ENCODE measurements around the gene BMPR2. TPM values are rescaled to one million over a fixed set of nuclear protein-coding genes. Genes with fewer than 3 reads are reported as not detected.

BMPR2 gene
- total and polyA plus RNA-seq, 2 donors (not counting 1 experiment from before 2014, with no cell fraction given): 3.1 to 24.6 TPM

DNA sequence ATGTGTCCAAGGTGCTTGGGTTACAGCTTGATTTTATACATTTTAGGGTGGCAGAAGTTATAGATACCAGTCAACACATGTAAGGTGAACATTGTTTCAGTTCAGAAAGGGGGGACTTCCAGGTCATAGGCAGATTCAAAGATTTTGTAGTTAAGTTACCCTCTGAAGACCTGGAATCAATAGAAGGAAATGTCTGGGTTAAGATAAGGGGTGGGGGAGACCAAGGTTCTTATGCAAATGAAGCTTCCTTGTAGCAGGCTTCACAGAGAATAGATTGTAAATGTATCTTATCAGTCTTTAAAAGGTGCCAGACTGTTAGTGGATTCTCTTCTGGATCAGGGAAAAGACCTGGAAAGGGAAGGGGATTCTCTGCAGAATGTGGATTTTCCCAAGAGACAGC is 42.4 kb downstream of the BMPR2 start:
- Mint-ChIP-seq H3K27me3 (peaks cover 4% of the 10 kb centered on the region), H3K27ac (no peak overlapping the region), H3K4me3 (no peak overlapping the region), H3K9me3 (ENCODE audit: insufficient read depth) (no peaks in the 10 kb centered on the region), H3K4me1 (peaks cover 6% of the 10 kb centered on the region)
- Histone ChIP-seq H3K27me3 (replicated peaks in 1 of 4; ENCODE audit: control extremely low read depth in 1 of 4, control insufficient read depth in 3 of 4, insufficient read depth in 4 of 4, low read length in 3 of 4) (peaks cover 0 to 4% (median 0%) of the 10 kb centered on the region in 4 experiments), H2AFZ (ENCODE audit: insufficient read depth, low read depth, low read length, poor library complexity, severe bottlenecking) (no peak overlapping the region), H3K36me3 (replicated peaks in 1 of 2; ENCODE audit: control extremely low read depth in 1 of 2, control insufficient read depth in 1 of 2, extremely low read depth in 1 of 2, insufficient read depth in 2 of 2, low read length in 1 of 2) (no peaks in the 10 kb centered on the region), H3K79me2 (ENCODE audit: control insufficient read depth, insufficient read depth, low read length) (peaks cover 15% of the 10 kb centered on the region), H3K4me1 (ENCODE audit: control insufficient read depth in 2 of 2, insufficient read depth in 2 of 2, low read length in 2 of 2) (peaks cover 0 to 5% of the 10 kb centered on the region in 2 donors), H3K27ac (ENCODE audit: low read length in 2 of 2) (no peak overlapping the region), H3K9me3 (ENCODE audit: control extremely low read depth in 1 of 3, control insufficient read depth in 2 of 3, insufficient read depth in 1 of 3, low read length in 2 of 3) (peaks cover 0 to 2% (median 0%) of the 10 kb centered on the region in 3 donors), H3K4me3 (ENCODE audit: control extremely low read depth in 1 of 5, extremely low read depth in 1 of 5, insufficient read depth in 1 of 5, low read depth in 2 of 5, low read length in 4 of 5) (no peak overlapping the region), H3K9ac (ENCODE audit: low read length) (no peak overlapping the region), H4K20me1 (ENCODE audit: control insufficient read depth, insufficient read depth, low read length, poor library complexity, severe bottlenecking) (peaks cover 4% of the 10 kb centered on the region), H3K4me2 (replicated peaks; ENCODE audit: low read depth, low read length, poor library complexity, severe bottlenecking) (no peak overlapping the region)
- CTCF ChIA-PET: no interaction called here
- ATAC-seq (ENCODE audit: low read depth) (no peak), DNase-seq (no peak)
- TF ChIP-seq, protein P1, sequence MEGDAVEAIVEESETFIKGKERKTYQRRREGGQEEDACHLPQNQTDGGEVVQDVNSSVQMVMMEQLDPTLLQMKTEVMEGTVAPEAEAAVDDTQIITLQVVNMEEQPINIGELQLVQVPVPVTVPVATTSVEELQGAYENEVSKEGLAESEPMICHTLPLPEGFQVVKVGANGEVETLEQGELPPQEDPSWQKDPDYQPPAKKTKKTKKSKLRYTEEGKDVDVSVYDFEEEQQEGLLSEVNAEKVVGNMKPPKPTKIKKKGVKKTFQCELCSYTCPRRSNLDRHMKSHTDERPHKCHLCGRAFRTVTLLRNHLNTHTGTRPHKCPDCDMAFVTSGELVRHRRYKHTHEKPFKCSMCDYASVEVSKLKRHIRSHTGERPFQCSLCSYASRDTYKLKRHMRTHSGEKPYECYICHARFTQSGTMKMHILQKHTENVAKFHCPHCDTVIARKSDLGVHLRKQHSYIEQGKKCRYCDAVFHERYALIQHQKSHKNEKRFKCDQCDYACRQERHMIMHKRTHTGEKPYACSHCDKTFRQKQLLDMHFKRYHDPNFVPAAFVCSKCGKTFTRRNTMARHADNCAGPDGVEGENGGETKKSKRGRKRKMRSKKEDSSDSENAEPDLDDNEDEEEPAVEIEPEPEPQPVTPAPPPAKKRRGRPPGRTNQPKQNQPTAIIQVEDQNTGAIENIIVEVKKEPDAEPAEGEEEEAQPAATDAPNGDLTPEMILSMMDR (IDR thresholded peaks at IDR 0.05): no peak
- no peak for TF ChIP-seq EZH2 (IDR thresholded peaks at IDR 0.05; ENCODE audit: borderline replicate concordance, insufficient read depth, low read depth, low read length, poor library complexity, severe bottlenecking)
- intact Hi-C loops (cut with micrococcal nuclease): no loop called here
- POLR2A ChIA-PET: no interaction called here

GRCh38 chr2:202423139-202423538 is 47.0 kb downstream of the BMPR2 start:
- no peak overlapping the region for H3K4me3 Mint-ChIP-seq
- H3K4me1 Mint-ChIP-seq: peaks cover 16% of the 10 kb centered on the region
- intact Hi-C loops (cut with micrococcal nuclease): no loop called here
- H3K4me2 ChIP-seq (replicated peaks; ENCODE audit: low read depth, low read length, poor library complexity, severe bottlenecking): no peak overlapping the region
- no peak overlapping the region for H3K27ac ChIP-seq (ENCODE audit: low read length in 2 of 2)
- H4K20me1 ChIP-seq (ENCODE audit: control insufficient read depth, insufficient read depth, low read length, poor library complexity, severe bottlenecking): peaks cover 32% of the 10 kb centered on the region
- WGBS (ENCODE audit: insufficient coverage): 93% methylated on average over 2 of the region's 2 CpGs
- ATAC-seq (ENCODE audit: low read depth): no peak
- ChIA-PET POLR2A (no interaction called here), CTCF (no interaction called here)
- no peak overlapping the region for H3K27ac Mint-ChIP-seq
- no peak overlapping the region for H2AFZ ChIP-seq (ENCODE audit: insufficient read depth, low read depth, low read length, poor library complexity, severe bottlenecking)
- peaks cover 3 to 9% of the 10 kb centered on the region in 2 donors for H3K4me1 ChIP-seq (ENCODE audit: control insufficient read depth in 2 of 2, insufficient read depth in 2 of 2, low read length in 2 of 2)
- H3K27me3 Mint-ChIP-seq: peaks cover 4% of the 10 kb centered on the region
- no peak for DNase-seq
- H3K9me3 ChIP-seq (ENCODE audit: control extremely low read depth in 1 of 3, control insufficient read depth in 2 of 3, insufficient read depth in 1 of 3, low read length in 2 of 3): peaks cover 0 to 12% (median 0%) of the 10 kb centered on the region in 3 donors
- no peak overlapping the region for H3K9ac ChIP-seq (ENCODE audit: low read length)
- no peaks in the 10 kb centered on the region for H3K9me3 Mint-ChIP-seq (ENCODE audit: insufficient read depth)
- peaks cover 0 to 14% (median 0%) of the 10 kb centered on the region in 4 experiments for H3K27me3 ChIP-seq (replicated peaks in 1 of 4; ENCODE audit: control extremely low read depth in 1 of 4, control insufficient read depth in 3 of 4, insufficient read depth in 4 of 4, low read length in 3 of 4)
- peaks cover 12% of the 10 kb centered on the region for H3K79me2 ChIP-seq (ENCODE audit: control insufficient read depth, insufficient read depth, low read length)
- TF ChIP-seq EZH2 (IDR thresholded peaks at IDR 0.05; ENCODE audit: borderline replicate concordance, insufficient read depth, low read depth, low read length, poor library complexity, severe bottlenecking): no peak
- TF ChIP-seq, protein P1 (IDR thresholded peaks at IDR 0.05): no peak
- no peak overlapping the region for H3K4me3 ChIP-seq (ENCODE audit: control extremely low read depth in 1 of 5, extremely low read depth in 1 of 5, insufficient read depth in 1 of 5, low read depth in 2 of 5, low read length in 4 of 5)
- H3K36me3 ChIP-seq (replicated peaks in 1 of 2; ENCODE audit: control extremely low read depth in 1 of 2, control insufficient read depth in 1 of 2, extremely low read depth in 1 of 2, insufficient read depth in 2 of 2, low read length in 1 of 2): no peaks in the 10 kb centered on the region
